ENCODE results near the gene STK24.

STK24 gene

GRCh38 chr13:98613591-98613990, 36.7 kb upstream of the STK24 start:
- TF ChIP-seq, protein P1, sequence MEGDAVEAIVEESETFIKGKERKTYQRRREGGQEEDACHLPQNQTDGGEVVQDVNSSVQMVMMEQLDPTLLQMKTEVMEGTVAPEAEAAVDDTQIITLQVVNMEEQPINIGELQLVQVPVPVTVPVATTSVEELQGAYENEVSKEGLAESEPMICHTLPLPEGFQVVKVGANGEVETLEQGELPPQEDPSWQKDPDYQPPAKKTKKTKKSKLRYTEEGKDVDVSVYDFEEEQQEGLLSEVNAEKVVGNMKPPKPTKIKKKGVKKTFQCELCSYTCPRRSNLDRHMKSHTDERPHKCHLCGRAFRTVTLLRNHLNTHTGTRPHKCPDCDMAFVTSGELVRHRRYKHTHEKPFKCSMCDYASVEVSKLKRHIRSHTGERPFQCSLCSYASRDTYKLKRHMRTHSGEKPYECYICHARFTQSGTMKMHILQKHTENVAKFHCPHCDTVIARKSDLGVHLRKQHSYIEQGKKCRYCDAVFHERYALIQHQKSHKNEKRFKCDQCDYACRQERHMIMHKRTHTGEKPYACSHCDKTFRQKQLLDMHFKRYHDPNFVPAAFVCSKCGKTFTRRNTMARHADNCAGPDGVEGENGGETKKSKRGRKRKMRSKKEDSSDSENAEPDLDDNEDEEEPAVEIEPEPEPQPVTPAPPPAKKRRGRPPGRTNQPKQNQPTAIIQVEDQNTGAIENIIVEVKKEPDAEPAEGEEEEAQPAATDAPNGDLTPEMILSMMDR (IDR thresholded peaks at IDR 0.05), result no peak
- no peak overlapping the region for H3K27ac Mint-ChIP-seq
- H3K4me1 Mint-ChIP-seq, result no peaks in the 10 kb centered on the region

GRCh38 chr13:98609756-98610155, 32.8 kb upstream of the STK24 start:
- Mint-ChIP-seq H3K4me1 (no peaks in the 10 kb centered on the region), H3K9me3 (no peaks in the 10 kb centered on the region), H3K27ac (no peak overlapping the region), H3K4me3 (no peak overlapping the region), H3K27me3 (ENCODE audit: low read depth, poor library complexity) (peaks cover 14% of the 10 kb centered on the region), H3K36me3 (ENCODE audit: low read depth) (no peaks in the 10 kb centered on the region)
- no peak for DNase-seq
- TF ChIP-seq, protein P1 (IDR thresholded peaks at IDR 0.05), result no peak

More at GRCh38 chr13:98613591-98613990, 36.7 kb upstream of the STK24 start:
- no peak for DNase-seq
- Mint-ChIP-seq H3K27me3 (ENCODE audit: low read depth, poor library complexity) (peaks cover 23% of the 10 kb centered on the region), H3K36me3 (ENCODE audit: low read depth) (no peaks in the 10 kb centered on the region), H3K4me3 (no peak overlapping the region), H3K9me3 (no peaks in the 10 kb centered on the region)

GRCh38 chr13:98606296-98606695, 29.4 kb upstream of the STK24 start:
- H3K9me3 Mint-ChIP-seq, result no peaks in the 10 kb centered on the region
- no peak overlapping the region for H3K4me3 Mint-ChIP-seq
- H3K27me3 Mint-ChIP-seq (ENCODE audit: low read depth, poor library complexity), result no peaks in the 10 kb centered on the region
- no peak for DNase-seq
- no peaks in the 10 kb centered on the region for H3K36me3 Mint-ChIP-seq (ENCODE audit: low read depth)
- H3K4me1 Mint-ChIP-seq, result no peaks in the 10 kb centered on the region
- no peak overlapping the region for H3K27ac Mint-ChIP-seq
- TF ChIP-seq, protein P1 (IDR thresholded peaks at IDR 0.05), result no peak

GRCh38 chr13:98599502-98600328, 22.8 kb upstream of the STK24 start:
- H3K36me3 Mint-ChIP-seq (ENCODE audit: low read depth), result no peaks in the 10 kb centered on the region
- H3K4me3 Mint-ChIP-seq, result no peak overlapping the region
- H3K9me3 Mint-ChIP-seq, result no peaks in the 10 kb centered on the region
- H3K27ac Mint-ChIP-seq, result no peak overlapping the region
- TF ChIP-seq, protein P1 (IDR thresholded peaks at IDR 0.05), result no peak
- H3K27me3 Mint-ChIP-seq (ENCODE audit: low read depth, poor library complexity), result no peaks in the 10 kb centered on the region
- no peak for DNase-seq
- H3K4me1 Mint-ChIP-seq, result no peaks in the 10 kb centered on the region

DNA sequence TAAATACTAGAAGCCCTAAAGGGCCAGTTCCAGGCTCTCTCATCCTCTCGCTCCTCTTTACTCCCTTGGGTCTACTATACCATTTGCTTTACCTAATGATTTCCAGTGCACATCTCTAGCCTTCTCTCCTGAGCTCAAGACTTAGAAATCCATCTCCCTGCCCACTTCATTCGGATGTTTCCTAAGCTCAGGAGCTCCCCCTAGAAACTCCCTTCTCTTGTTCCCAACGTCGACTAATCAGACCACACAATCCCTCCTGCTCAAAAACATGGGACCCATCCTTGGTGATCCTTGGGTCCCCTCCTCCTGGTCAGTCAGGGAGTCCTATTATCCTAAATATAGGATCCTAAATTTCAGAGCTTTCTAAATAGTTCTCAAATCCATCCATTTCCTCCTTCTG, 21.1 kb upstream of the STK24 start:
- no peak for DNase-seq
- H3K27me3 Mint-ChIP-seq (ENCODE audit: low read depth, poor library complexity), result peaks cover 5% of the 10 kb centered on the region
- no peaks in the 10 kb centered on the region for H3K36me3 Mint-ChIP-seq (ENCODE audit: low read depth)
- no peaks in the 10 kb centered on the region for H3K9me3 Mint-ChIP-seq
- H3K4me3 Mint-ChIP-seq, result no peak overlapping the region
- H3K27ac Mint-ChIP-seq, result peak overlapping the region; percentile 67
- TF ChIP-seq, protein P1 (IDR thresholded peaks at IDR 0.05), result no peak
- no peaks in the 10 kb centered on the region for H3K4me1 Mint-ChIP-seq

GRCh38 chr13:98595134-98595533, 18.2 kb upstream of the STK24 start:
- no peaks in the 10 kb centered on the region for H3K4me1 Mint-ChIP-seq
- no peak overlapping the region for H3K4me3 Mint-ChIP-seq
- peaks cover 8% of the 10 kb centered on the region for H3K9me3 Mint-ChIP-seq
- peaks cover 5% of the 10 kb centered on the region for H3K27me3 Mint-ChIP-seq (ENCODE audit: low read depth, poor library complexity)
- H3K27ac Mint-ChIP-seq, result no peak overlapping the region
- DNase-seq, result no peak
- TF ChIP-seq, protein P1 (IDR thresholded peaks at IDR 0.05), result no peak
- no peaks in the 10 kb centered on the region for H3K36me3 Mint-ChIP-seq (ENCODE audit: low read depth)

Data from nephron progenitor cell (in vitro differentiated cells).